Measurements from ENCODE around the gene ATP23. TPM values are rescaled to one million over a fixed set of nuclear protein-coding genes. Genes with fewer than 3 reads are reported as not detected.

ATP23 gene, protein sequence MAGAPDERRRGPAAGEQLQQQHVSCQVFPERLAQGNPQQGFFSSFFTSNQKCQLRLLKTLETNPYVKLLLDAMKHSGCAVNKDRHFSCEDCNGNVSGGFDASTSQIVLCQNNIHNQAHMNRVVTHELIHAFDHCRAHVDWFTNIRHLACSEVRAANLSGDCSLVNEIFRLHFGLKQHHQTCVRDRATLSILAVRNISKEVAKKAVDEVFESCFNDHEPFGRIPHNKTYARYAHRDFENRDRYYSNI
- 10 to 100 TPM in 2 of 4 donors, 1 to 10 TPM in 1, not detected in 1; 5.9 to 29.2 (median 12.5) TPM for total RNA-seq

DNA sequence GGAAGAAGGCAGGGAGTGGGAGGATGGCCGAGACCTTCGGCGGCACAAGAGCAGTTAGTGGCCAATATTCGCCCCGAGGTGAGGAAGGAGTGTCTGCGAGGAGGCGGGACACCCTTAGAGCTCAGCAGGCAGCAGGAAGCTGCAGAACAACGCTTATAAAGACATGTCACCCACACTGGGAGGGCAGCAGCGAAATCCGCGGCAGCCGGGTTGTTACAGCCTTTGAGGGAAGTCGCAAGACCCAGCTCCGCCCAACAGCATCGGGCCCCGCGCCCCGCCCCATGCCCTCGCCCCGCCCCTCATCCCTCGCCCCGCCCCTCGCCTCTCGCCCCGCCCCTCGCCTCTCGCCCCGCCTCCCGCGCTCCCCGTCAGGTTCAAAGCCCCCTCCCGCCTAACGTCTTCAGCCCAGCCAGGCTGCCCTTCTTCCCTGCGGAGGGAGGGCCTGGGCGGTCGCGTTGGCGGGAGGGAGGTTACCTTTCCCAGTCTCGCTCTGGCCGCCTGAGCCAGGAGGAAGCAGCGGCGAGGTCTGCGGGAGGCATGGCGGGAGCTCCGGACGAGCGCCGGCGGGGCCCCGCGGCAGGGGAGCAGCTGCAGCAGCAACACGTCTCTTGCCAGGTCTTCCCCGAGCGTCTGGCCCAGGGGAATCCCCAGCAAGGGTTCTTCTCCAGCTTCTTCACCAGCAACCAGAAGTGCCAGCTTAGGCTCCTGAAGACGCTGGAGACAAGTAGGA is at the start of gene ATP23:
ATP23 (plus strand) TSS at position 403 of the 730 bp plus-strand sequence; CDS start at position 538, 135 bp downstream.
- TF ChIP-seq, protein P1, sequence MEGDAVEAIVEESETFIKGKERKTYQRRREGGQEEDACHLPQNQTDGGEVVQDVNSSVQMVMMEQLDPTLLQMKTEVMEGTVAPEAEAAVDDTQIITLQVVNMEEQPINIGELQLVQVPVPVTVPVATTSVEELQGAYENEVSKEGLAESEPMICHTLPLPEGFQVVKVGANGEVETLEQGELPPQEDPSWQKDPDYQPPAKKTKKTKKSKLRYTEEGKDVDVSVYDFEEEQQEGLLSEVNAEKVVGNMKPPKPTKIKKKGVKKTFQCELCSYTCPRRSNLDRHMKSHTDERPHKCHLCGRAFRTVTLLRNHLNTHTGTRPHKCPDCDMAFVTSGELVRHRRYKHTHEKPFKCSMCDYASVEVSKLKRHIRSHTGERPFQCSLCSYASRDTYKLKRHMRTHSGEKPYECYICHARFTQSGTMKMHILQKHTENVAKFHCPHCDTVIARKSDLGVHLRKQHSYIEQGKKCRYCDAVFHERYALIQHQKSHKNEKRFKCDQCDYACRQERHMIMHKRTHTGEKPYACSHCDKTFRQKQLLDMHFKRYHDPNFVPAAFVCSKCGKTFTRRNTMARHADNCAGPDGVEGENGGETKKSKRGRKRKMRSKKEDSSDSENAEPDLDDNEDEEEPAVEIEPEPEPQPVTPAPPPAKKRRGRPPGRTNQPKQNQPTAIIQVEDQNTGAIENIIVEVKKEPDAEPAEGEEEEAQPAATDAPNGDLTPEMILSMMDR (IDR thresholded peaks at IDR 0.05): no peak
- peak; percentile 78 to 94 for TF ChIP-seq POLR2A (IDR thresholded peaks at IDR 0.05)
- H3K4me1 ChIP-seq: peaks cover 0 to 7% (median 4%) of the 10 kb centered on the region in 4 donors
- no peaks in the 10 kb centered on the region for H3K9me3 ChIP-seq
- no peaks in the 10 kb centered on the region for H3K36me3 ChIP-seq
- H3K27me3 ChIP-seq: no peaks in the 10 kb centered on the region
- peak; percentile 90 to 97 (median 96) for DNase-seq
- H3K27ac ChIP-seq: peak within 1 kb of the TSS; percentile 84 to 94 (median 88)
- peak within 1 kb of the TSS; percentile 46 to 78 (median 66) for H3K4me3 ChIP-seq

DNA sequence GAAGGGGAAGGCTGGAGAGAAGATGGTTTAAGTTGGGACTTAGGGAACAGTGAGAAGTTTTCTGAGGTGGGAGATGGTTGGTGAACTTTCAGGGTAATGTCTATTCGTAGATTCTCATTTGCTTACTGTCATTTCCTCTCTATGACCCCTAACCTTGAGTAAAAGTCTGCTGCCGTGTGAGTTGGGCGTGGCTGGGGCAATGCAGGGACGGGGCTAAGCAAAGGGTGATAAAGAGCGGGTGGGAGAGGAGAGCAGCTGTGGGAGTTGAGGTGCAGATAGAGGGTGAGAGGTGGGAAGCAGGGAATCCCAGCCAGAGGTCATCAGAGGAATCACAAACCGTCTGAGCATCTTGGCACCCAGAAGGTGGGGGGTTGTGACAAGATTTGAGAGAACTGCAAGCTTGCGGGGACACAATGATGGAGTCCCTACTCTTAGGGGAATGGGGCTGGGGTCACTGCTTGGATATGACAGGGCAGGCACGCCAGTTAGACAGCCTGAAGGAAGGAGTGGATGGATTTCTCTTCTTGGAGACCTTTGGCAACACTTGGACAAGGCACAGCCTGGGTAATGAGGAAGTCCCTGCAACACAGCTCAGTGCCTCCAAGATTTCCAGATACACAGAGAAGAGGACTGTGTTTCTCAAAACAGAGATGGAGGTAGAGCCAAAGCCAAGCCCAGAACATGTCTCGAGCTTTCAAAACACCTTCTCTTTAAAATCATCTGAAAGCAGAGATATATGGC is 49.0 kb upstream of the ATP23 start:
- no peak overlapping the region for H3K4me3 ChIP-seq
- H3K36me3 ChIP-seq: no peaks in the 10 kb centered on the region
- no peaks in the 10 kb centered on the region for H3K27me3 ChIP-seq
- no peak for TF ChIP-seq POLR2A (IDR thresholded peaks at IDR 0.05)
- TF ChIP-seq, protein P1 (IDR thresholded peaks at IDR 0.05): no peak
- peak overlapping the region; percentile 77 to 94 (median 88) for H3K27ac ChIP-seq
- peaks cover 10 to 86% (median 27%) of the 10 kb centered on the region in 4 donors for H3K4me1 ChIP-seq
- no peak for DNase-seq
- H3K9me3 ChIP-seq: no peaks in the 10 kb centered on the region

DNA sequence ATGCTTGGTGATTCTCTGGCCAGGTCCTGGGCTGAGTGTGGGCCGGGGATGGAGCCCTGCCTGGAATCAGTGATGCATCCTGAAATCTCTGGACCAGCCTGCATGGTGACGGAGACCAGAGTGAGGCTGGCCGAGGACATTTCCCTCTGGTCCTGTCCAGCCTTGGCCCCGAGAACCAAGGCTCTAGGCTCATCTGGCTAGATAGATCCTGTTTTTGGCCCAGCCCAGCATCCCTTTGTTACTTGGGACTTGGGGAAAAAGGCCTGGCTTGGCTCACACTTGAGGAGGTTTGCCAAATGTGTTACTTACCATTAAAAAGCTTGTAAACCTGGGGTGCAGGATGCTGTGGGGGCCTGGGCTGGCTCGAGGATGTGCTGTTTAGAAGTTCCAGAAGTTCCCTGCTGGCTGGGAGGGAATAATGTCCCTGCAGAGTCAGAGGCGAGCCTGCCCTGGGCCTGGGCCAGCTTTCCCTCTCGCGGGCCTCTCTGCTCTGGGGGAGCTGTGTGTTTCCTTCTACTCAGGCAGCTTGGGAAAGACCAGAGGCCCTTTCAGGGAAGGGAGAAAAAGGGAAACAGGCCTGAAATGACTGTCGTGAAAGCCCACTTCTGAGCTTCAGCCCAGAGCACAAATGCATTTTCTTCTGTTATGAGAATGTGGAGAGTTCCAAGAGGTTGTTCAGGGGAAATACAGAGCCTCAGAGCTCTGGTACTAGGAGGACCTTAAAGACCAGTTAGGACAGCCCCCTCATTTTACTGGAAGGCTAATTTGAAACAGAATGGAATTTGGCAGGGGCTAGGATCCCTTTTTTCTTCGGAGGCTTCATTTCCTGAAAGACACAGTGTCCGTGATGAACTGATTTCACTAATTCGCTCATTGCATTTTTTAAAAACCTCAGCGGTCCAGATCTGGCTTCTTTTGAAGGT is 47.7 kb upstream of the ATP23 start:
- H3K4me3 ChIP-seq: no peak overlapping the region
- H3K4me1 ChIP-seq: peaks cover 10 to 88% (median 27%) of the 10 kb centered on the region in 4 donors
- H3K27me3 ChIP-seq: no peaks in the 10 kb centered on the region
- TF ChIP-seq POLR2A (IDR thresholded peaks at IDR 0.05): peak in 1 of 2 donors; percentile 17
- TF ChIP-seq, protein P1 (IDR thresholded peaks at IDR 0.05): peak in 3 of 6 experiments; percentile 8 to 34 (median 24)
- no peaks in the 10 kb centered on the region for H3K36me3 ChIP-seq
- peak overlapping the region; percentile 77 to 94 (median 88) for H3K27ac ChIP-seq
- no peaks in the 10 kb centered on the region for H3K9me3 ChIP-seq
- peak; percentile 32 to 88 (median 79) for DNase-seq

DNA sequence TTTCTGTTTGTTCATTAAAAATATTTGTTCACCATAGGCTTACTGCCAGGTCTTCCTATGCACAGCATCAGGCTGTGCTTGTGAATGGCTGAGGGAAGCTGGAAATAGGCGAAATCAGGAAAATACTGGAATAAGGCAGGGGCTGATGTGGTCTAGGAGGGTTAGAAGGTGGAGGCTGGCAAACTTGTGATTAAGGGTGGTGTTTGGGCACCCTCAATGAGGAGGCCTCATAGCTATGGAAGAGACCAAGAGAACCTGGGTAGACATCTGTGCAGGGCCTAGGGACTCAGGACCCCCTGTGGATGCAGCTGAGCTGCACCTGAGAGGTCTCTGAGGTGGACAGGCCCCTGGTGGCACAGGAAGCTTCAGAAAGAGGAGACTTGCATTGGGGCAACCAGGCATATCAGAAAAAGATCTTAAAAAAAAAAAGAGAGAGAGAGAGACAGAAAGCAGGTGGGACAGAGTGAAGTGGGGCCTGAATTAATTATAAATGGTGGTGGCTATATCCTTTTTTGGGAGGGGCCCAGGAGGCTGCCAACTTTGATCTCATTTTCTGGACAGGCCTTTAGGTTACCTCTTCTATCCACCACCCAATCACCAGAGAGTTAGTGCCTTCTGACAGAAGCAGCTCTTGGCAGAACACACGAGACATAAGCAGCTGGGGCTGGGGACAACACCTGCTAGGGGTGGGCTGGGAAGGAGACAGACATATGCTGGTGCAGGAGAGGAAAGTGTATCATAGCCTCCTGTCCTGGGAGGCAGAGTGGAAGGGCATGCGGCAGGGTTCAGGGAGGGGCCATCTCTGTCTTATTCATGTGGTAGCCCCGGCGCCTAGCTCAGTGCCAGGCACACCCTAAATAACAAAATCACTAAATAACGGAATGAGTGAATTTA is 46.7 kb upstream of the ATP23 start:
- no peak overlapping the region for H3K4me3 ChIP-seq
- DNase-seq: no peak
- TF ChIP-seq POLR2A (IDR thresholded peaks at IDR 0.05): no peak
- TF ChIP-seq, protein P1 (IDR thresholded peaks at IDR 0.05): no peak
- H3K27ac ChIP-seq: peak overlapping the region; percentile 77 to 94 (median 88)
- no peaks in the 10 kb centered on the region for H3K36me3 ChIP-seq
- H3K4me1 ChIP-seq: peaks cover 10 to 88% (median 26%) of the 10 kb centered on the region in 4 donors
- no peaks in the 10 kb centered on the region for H3K27me3 ChIP-seq
- H3K9me3 ChIP-seq: no peaks in the 10 kb centered on the region
